Chondrocyte (in vitro differentiated cells): ENCODE results near the gene PTTG1IP2. TPM values are rescaled to one million over a fixed set of nuclear protein-coding genes. Genes with fewer than 3 reads are reported as not detected.

Source experiments
- DNase-seq: peaks from one replicate; pipeline ENCODE4 v3.0.0; 2021; ENCODE audit warnings: mixed read lengths, low spot score
- H3K27ac Mint-ChIP-seq: one replicate; pipeline ENCODE4 v1.8.0; 2021; ENCODE audit warnings: mild to moderate bottlenecking, moderate library complexity, mixed read lengths; ENCODE audit not compliant: unreplicated experiment
- H3K27me3 Mint-ChIP-seq: 2 replicates; pipeline ENCODE4 v1.8.0; 2021; ENCODE audit warnings: low read depth, mixed read lengths
- H3K36me3 Mint-ChIP-seq: 2 replicates; pipeline ENCODE4 v1.8.0; 2021; ENCODE audit warnings: low read depth, mixed read lengths
- H3K4me1 Mint-ChIP-seq: 2 replicates; pipeline ENCODE4 v1.8.0; 2021; ENCODE audit warnings: low read depth, mild to moderate bottlenecking, mixed read lengths
- H3K4me3 Mint-ChIP-seq: one replicate; pipeline ENCODE4 v1.8.0; 2021; ENCODE audit warnings: mild to moderate bottlenecking, moderate library complexity, mixed read lengths; ENCODE audit not compliant: unreplicated experiment
- H3K9me3 Mint-ChIP-seq: 2 replicates; pipeline ENCODE4 v1.8.0; 2021; ENCODE audit warnings: low read depth, mixed read lengths
- total RNA-seq: library from RNA; stranded (reverse); gene quantifications from 3 replicates; pipeline ENCODE4 v1.2.1, GENCODE V29; 2021
- TF ChIP-seq, protein P1 (sequence below): fragments of 200-600 bp; sonication (generic); IDR thresholded peaks from 2 replicates; pipeline ENCODE4 v1.5.0; 2021; ENCODE audit warnings: antibody characterized with exemption, mild to moderate bottlenecking, moderate library complexity

PTTG1IP2 gene
- total RNA-seq, 1 donor from 2014 or later, result not detected

- H3K27me3 Mint-ChIP-seq, result no peaks in the 10 kb centered on the region
- TF ChIP-seq, protein P1, sequence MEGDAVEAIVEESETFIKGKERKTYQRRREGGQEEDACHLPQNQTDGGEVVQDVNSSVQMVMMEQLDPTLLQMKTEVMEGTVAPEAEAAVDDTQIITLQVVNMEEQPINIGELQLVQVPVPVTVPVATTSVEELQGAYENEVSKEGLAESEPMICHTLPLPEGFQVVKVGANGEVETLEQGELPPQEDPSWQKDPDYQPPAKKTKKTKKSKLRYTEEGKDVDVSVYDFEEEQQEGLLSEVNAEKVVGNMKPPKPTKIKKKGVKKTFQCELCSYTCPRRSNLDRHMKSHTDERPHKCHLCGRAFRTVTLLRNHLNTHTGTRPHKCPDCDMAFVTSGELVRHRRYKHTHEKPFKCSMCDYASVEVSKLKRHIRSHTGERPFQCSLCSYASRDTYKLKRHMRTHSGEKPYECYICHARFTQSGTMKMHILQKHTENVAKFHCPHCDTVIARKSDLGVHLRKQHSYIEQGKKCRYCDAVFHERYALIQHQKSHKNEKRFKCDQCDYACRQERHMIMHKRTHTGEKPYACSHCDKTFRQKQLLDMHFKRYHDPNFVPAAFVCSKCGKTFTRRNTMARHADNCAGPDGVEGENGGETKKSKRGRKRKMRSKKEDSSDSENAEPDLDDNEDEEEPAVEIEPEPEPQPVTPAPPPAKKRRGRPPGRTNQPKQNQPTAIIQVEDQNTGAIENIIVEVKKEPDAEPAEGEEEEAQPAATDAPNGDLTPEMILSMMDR, result no peak
- H3K27ac Mint-ChIP-seq, result no peak overlapping the region
- H3K36me3 Mint-ChIP-seq, result no peaks in the 10 kb centered on the region
- H3K4me1 Mint-ChIP-seq, result peaks cover 10% of the 10 kb centered on the region
- H3K4me3 Mint-ChIP-seq, result no peak overlapping the region
- H3K9me3 Mint-ChIP-seq, result peaks cover 9% of the 10 kb centered on the region
- DNase-seq, result no peak
Observed at GRCh38 chr7:90465816-90466215, 3.6 kb upstream of the PTTG1IP2 start.

GRCh38 chr7:90472805-90473540 lies 3.5 kb downstream of the PTTG1IP2 start:
- Mint-ChIP-seq H3K9me3 (no peaks in the 10 kb centered on the region), H3K27ac (no peak overlapping the region), H3K4me3 (no peak overlapping the region), H3K36me3 (no peaks in the 10 kb centered on the region), H3K4me1 (peaks cover 20% of the 10 kb centered on the region), H3K27me3 (no peaks in the 10 kb centered on the region)
- DNase-seq, result no peak
- TF ChIP-seq, protein P1, result no peak

DNA sequence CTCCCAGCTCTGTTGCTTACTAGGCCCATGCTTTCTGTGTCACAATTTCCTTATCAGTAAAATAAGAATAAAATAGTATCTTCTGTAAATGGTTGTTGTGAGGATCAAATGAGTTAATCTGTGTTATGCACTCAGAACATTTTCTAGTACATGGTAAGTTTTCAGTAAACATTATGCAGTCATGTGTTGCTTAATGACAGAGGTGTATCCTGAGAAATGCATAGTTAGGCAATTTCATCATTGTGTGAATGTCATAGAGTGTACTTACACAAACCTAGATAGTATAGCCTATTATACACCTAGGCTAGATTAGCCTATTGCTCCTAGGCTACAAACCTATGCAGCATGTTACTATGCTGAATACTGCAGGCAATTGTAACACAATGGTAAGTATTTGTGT lies 4.4 kb downstream of the PTTG1IP2 start:
- Mint-ChIP-seq H3K36me3 (no peaks in the 10 kb centered on the region), H3K27ac (no peak overlapping the region), H3K4me1 (peaks cover 21% of the 10 kb centered on the region), H3K4me3 (no peak overlapping the region), H3K9me3 (no peaks in the 10 kb centered on the region), H3K27me3 (no peaks in the 10 kb centered on the region)
- no peak for DNase-seq
- TF ChIP-seq, protein P1, result no peak

- DNase-seq, result no peak
- Mint-ChIP-seq H3K4me3 (no peak overlapping the region), H3K9me3 (no peaks in the 10 kb centered on the region)
Observed at GRCh38 chr7:90474284-90475210, 5.1 kb downstream of the PTTG1IP2 start.

DNA sequence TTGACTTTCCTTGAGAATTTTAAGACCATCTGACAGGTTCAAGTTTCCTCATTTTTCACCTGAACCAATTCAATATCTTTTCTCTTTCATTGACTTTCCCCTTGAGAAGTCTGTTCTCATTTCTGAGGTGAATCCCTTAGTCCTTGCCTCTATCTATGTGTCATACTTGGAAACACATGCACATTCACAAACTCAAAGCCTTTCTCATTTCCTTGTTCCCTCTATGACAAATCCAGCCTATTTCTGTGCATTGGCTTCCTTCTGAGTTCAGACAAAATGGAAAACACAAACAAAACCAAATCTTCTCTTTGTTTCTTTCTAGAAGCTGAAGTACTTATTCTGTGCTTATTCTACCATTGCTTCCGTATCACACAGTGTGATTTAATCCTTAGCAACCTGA lies 13.8 kb downstream of the PTTG1IP2 start:
- no peak for DNase-seq
- TF ChIP-seq, protein P1, result no peak
- H3K27ac Mint-ChIP-seq, result no peak overlapping the region
- H3K4me1 Mint-ChIP-seq, result peaks cover 11% of the 10 kb centered on the region
- H3K4me3 Mint-ChIP-seq, result no peak overlapping the region
- H3K9me3 Mint-ChIP-seq, result no peaks in the 10 kb centered on the region
- no peaks in the 10 kb centered on the region for H3K27me3 Mint-ChIP-seq
- no peaks in the 10 kb centered on the region for H3K36me3 Mint-ChIP-seq

More at GRCh38 chr7:90474284-90475210, 5.1 kb downstream of the PTTG1IP2 start:
- Mint-ChIP-seq H3K36me3 (no peaks in the 10 kb centered on the region), H3K27ac (no peak overlapping the region), H3K4me1 (peaks cover 28% of the 10 kb centered on the region), H3K27me3 (no peaks in the 10 kb centered on the region)
- TF ChIP-seq, protein P1, result no peak
